Measurements from ENCODE around the gene CNKSR3. TPM values are rescaled to one million over a fixed set of nuclear protein-coding genes. Genes with fewer than 3 reads are reported as not detected.

CNKSR3 gene
- total and polyA plus RNA-seq, 2 experiments from 2014 or later = 1.9 to 5.7 TPM

DNA sequence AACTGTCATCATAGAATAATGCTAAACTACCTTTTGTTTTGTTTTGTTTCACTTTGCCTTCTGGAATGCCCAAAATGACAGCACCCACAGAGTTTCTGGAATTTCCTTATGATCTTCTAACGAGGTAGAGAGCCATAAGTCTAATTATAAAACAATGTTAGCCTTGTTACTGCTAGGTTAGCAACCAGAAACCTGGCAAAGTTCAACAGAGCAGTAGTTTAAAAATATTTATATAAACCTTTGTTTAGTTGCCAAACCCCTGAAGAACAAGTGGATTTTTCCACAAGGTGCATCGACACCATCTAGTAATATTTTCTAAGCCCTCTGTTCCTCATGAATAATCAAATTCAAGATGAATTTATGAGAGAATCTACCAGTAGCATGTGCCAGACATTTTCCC lies 126.3 kb downstream of the CNKSR3 start:
- Mint-ChIP-seq H3K27me3 (ENCODE audit: insufficient read depth, low read depth, poor library complexity) (peaks cover 2% of the 10 kb centered on the region), H3K36me3 (ENCODE audit: low read depth) (no peaks in the 10 kb centered on the region), H3K9me3 (no peaks in the 10 kb centered on the region), H3K4me1 (peaks cover 9% of the 10 kb centered on the region), H3K4me3 (no peak overlapping the region), H3K27ac (no peak overlapping the region)
- Histone ChIP-seq H4K20me1 (replicated peaks; ENCODE audit: insufficient read depth) (no peaks in the 10 kb centered on the region), H3K27ac (ENCODE audit: low read depth) (no peak overlapping the region), H3K27me3 (ENCODE audit: insufficient read depth) (no peaks in the 10 kb centered on the region), H2AFZ (no peak overlapping the region), H3K36me3 (ENCODE audit: insufficient read depth) (no peaks in the 10 kb centered on the region), H3K9me2 (ENCODE audit: insufficient read depth) (0 out of 2 replicates have a peak, but pooled peaks cover 11% of the 10 kb centered on the region), H3K79me2 (replicated peaks; ENCODE audit: insufficient read depth) (no peaks in the 10 kb centered on the region), H3F3A (replicated peaks; ENCODE audit: low read depth) (no peaks in the 10 kb centered on the region), H3K4me3 (no peak overlapping the region), H3K4me2 (no peak overlapping the region), H3K4me1 (ENCODE audit: insufficient read depth) (no peaks in the 10 kb centered on the region)
- ATAC-seq = no peak
- no peak for DNase-seq (ENCODE audit: low spot score)
- TF ChIP-seq ZNF331 (CRISPR knock-in tag; IDR thresholded peaks at IDR 0.05; ENCODE audit: low read depth) (no peak), POLR2AphosphoS5 (IDR thresholded peaks at IDR 0.05; ENCODE audit: low read depth) (no peak), ZNF462 (CRISPR knock-in tag; IDR thresholded peaks at IDR 0.05) (no peak), ZNF114 (CRISPR knock-in tag; IDR thresholded peaks at IDR 0.05) (no peak), CTCF (conservative IDR thresholded peaks at IDR 0.05; ENCODE audit: low read depth in 2 of 2) (no peak), CREB1 (CRISPR knock-in tag; IDR thresholded peaks at IDR 0.05; ENCODE audit: low read depth) (no peak), JUNB (IDR thresholded peaks at IDR 0.05; ENCODE audit: unreplicated experiment) (no peak), STAT1 (IDR thresholded peaks at IDR 0.05; ENCODE audit: unreplicated experiment) (no peak), EZH2 (IDR thresholded peaks at IDR 0.05; ENCODE audit: low read depth, unreplicated experiment) (no peak), EZH2phosphoT487 (IDR thresholded peaks at IDR 0.05; ENCODE audit: unreplicated experiment) (no peak), REST (IDR thresholded peaks at IDR 0.05; ENCODE audit: unreplicated experiment) (no peak), NANOG (IDR thresholded peaks at IDR 0.05; ENCODE audit: borderline replicate concordance) (no peak)
- TF ChIP-seq, protein P1, sequence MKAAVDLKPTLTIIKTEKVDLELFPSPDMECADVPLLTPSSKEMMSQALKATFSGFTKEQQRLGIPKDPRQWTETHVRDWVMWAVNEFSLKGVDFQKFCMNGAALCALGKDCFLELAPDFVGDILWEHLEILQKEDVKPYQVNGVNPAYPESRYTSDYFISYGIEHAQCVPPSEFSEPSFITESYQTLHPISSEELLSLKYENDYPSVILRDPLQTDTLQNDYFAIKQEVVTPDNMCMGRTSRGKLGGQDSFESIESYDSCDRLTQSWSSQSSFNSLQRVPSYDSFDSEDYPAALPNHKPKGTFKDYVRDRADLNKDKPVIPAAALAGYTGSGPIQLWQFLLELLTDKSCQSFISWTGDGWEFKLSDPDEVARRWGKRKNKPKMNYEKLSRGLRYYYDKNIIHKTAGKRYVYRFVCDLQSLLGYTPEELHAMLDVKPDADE (IDR thresholded peaks at IDR 0.05) = no peak

All from GM23338 (cell line).